Limb (tissue), 2 donors: Measurements from ENCODE around the gene EXOC3L1.

ENCODE experiments used
- DNase-seq, 2 donors: peaks; one replicate each; pipeline ENCODE4 v3.0.0-alpha.2; 2016; ENCODE audit errors: extremely low spot score in 2 of 2

EXOC3L1 gene

DNA sequence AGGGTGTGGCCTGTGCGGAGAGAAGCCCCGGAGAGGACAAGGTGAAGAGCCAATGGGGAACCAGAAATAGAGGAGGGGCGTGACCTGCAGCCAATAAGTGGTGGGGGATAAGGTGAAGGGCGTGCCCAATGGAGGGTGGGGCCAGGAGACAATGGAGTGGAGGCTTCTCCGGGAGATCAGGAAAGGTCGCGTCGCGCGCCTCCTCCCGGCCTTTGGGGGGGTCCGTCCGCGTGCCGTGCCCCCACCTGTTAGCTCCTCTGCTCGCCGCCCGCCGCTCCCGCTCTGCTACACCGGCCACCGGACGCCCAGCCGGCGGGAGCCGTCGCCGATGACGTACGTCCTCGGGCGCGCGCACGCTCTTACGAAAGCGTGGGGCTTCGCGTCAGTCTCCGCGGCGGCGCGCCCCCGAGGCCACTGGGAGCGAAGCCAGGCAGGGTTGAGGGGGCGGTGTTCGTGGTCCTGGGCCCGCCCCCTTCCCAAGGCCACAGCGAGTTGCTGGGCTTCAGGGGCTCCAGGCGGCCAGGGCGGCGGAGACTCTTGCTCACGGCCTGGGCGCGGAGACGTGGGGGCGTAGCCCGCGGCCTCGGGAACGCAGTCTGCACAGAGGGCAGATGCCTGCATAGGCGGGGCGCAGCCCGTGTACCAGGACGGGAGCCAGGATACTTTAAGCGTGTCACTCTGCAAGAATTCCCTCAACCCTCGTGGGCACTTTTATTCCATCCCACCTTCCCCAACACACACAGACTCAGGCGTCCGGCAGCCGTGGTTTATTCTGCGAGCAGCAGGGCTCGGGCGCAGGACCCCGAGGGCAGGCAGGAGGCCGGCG, 6.1 kb downstream of the EXOC3L1 start, which contains the start of gene MATCAP1:
Gene MATCAP1, minus strand, starts transcription at position 337 of the 826 bp plus-strand sequence. CDS start 3,353 bp downstream, outside the sequence.
- DNase-seq: peak; percentile 97 to 99

GRCh38 chr16:67183284-67183626, 6.7 kb downstream of the EXOC3L1 start:
- no peak for DNase-seq

GRCh38 chr16:67182288-67182687, 7.6 kb downstream of the EXOC3L1 start:
- DNase-seq: no peak

DNA sequence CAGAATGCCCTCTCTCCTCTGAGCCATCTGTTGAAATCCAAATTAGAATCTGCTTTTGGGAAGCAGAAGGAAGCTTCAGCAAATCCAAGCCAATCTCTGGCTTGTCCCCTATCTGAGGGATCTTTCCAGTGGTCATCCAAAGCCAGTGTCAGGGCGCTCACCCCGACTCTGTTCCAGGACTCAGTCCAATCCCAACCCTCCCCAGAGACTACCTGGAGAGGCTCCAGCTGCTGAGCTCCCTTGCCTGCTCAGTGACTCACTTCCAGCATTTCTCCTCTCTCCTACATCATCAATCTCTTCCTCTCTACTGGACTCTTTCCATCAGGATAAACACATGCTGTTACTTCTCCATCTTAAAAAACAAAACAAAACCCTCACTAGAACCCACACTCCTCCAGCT, 8.6 kb downstream of the EXOC3L1 start:
- no peak for DNase-seq

DNA sequence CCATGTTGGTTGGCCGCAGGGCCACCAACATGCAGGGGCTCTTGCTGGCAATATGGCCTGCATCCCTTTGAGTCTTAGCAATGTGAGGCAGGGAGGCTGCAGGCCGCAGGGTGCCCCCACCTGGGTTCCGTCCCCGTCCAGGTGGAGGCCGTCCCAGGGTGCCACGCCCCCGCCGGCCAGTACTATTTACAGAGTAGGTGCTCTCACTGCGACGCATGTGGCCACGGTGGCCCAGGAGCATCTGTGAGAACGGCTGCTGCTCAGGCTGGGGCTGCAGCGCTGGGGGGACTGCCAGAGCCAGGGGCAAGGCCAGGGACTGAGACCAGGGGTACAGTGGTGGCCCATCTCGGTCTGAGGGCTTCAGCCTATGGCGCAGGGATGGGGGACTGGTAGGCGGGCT, 9.8 kb downstream of the EXOC3L1 start:
- no peak for DNase-seq

DNA sequence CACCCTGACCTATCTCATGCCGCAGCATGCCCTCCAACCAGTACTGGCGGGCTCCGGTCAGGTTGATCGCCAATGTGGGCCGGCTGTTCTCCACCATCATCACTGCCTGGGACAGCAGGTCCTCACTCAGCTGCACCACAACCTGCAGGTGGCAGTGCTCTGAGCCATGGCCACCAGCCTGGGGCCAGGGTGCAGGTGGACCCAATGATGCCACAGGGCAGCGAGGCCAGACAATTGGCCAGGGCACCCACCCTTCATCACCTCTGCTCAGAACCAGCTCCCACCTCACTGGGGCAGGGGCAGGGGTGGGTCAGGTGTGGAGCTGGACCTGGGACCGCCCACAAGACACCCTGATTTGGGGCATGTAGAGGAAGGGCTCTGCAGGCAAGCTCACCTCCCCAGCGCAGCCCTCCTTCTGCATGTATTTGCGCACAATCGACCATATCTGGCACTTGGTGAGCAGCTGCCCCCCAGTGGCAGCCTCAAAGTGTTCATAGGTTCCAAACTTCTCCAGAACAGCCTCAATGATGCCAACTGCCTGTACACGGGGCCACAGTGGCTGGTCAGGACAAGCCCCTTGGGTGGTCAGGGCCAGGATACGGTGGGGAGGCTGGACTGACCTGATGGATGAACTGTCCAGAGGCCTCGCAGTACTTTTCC, 10.4 kb downstream of the EXOC3L1 start:
- no peak for DNase-seq

GRCh38 chr16:67177743-67178699, 11.9 kb downstream of the EXOC3L1 start:
- DNase-seq: peak in 1 of 2 donors; percentile 67

GRCh38 chr16:67176662-67177061, 13.3 kb downstream of the EXOC3L1 start:
- DNase-seq: no peak

DNA sequence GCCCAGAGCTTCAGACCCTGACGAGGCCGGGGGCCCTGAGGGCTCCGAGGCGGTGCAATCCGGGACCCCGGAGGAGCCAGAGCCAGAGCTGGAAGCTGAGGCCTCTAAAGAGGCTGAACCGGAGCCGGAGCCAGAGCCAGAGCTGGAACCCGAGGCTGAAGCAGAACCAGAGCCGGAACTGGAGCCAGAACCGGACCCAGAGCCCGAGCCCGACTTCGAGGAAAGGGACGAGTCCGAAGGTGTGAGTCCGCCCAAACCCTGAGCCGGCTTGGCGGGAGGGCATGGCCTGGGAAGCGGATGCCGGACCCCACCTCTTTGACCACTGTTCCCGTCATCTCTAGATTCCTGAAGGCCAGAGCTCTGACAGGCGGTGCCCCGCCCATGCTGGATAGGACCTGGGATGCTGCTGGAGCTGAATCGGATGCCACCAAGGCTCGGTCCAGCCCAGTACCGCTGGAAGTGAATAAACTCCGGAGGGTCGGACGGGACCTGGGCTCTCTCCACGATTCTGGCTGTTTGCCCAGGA, 15.2 kb downstream of the EXOC3L1 start:
- DNase-seq: no peak

DNA sequence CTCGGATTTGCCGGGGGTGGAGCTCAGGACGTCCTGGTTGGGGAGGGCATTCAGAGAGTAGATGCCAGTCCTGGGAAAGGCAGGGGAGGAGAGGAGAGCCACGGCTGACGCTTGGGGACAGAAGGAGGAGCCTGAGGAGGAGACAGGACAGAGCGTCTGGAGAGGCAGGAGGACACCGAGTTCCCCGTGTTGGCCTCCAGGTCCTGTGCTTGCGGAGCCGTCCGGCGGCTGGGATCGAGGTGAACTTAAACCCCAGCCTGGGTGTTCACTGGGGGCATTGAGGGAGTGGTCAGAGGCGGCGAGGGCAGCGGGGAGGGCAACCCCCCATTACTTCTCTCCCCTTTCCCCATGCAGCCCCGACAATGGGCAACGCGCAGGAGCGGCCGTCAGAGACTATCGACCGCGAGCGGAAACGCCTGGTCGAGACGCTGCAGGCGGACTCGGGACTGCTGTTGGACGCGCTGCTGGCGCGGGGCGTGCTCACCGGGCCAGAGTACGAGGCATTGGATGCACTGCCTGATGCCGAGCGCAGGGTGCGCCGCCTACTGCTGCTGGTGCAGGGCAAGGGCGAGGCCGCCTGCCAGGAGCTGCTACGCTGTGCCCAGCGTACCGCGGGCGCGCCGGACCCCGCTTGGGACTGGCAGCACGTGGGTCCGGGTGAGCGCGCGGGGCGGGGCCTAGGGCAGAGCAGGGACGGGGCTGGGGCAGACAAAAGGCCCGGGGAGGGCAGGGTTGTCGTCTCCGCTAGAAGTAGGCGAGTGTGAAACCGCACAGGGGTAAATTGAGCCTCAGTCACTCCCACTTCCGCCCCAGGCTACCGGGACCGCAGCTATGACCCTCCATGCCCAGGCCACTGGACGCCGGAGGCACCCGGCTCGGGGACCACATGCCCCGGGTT, 15.9 kb downstream of the EXOC3L1 start:
- peak in 1 of 2 donors; percentile 75 for DNase-seq

GRCh38 chr16:67173323-67173722, 16.6 kb downstream of the EXOC3L1 start:
- no peak for DNase-seq

GRCh38 chr16:67170949-67171649, 18.8 kb downstream of the EXOC3L1 start:
- DNase-seq: no peak

DNA sequence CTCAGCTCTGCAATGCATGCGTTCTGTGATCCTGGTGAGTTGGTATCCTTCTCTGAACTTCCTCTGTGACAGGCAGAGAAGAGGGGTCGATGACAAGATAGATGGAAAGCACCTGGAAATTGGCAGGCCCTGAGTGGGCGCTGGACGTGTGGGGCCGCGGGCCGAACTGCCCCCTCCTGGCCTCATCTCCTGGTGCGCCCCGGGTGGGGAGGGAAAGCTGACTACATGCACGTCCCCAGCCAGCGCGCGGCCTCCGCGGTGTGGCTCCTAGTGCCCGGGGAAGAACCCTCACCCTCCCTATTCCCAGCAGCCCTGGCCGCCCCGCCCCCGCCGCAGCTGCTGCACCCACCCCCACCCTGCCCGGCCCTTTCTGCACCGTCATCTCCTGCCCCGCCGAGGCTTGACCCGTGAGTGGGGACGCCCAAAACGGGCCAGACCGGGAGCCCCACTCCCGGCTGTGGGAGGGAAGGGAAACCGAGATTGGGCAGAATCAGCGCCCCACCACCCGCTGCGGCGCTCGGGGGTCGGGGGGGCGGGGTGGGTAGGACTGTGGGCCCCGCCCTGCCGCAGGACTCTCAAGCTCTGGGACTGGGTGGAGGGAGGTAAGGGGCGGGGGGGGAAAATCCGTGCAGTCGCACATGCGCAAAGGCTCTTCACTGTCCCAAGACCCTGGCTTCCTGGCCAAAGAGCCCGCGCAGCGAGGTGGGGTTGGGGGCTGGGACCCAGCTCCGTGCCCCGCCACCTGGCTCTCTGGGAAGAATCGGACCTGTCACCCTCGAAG, 19.6 kb downstream of the EXOC3L1 start, which contains the start of gene NOL3:
Gene NOL3, plus strand, starts transcription at position 371 of the 781 bp plus-strand sequence.
- DNase-seq: peak in 1 of 2 donors; percentile 76

DNA sequence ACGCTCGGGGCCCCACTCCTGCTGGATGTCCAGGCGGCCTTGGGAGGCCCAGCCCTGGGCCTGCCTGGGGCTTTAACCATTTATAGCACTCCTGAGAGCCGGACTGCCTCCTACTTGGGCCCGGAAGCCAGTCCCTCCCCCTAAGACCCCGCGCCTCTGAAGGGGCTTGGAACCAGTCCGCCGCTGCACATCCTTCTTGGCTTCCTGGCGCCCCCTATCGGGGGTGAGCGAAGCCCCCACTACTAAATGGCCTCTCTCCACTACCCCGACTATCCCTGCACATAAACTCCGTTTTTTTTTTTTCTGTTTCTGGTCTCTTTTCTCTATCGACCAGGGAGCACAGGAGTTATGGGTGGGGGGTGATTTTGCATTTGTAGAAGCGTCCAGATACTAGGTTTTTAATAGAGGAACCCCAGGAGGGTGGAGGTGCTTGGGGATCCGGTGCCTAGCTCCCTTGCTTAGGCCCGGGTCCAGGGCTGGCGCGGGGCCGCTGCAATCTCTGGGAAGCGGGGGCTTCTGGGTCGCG, 20.2 kb downstream of the EXOC3L1 start:
- peak in 1 of 2 donors; percentile 64 for DNase-seq

DNA sequence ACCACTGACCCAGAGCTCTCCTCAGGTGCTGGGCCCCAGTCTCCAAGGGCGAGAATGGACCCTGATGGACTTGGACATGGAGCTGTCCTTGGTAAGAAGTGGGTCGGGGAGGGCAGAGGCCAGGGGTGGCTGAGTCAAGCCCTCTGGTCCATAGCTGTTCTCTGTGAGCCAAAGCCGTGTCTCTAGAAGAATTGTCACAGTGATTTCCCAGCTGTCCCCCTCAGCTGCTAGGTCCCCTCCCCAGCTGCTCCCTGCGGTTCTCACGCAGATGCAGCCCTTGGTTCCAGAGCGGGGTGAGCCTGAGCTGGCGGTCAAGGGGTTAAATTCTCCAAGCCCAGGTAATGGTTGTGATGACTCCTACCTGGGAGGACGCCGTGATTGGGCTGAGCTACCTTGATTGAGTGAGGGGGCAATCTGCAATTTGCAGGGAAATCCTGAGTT, 20.9 kb downstream of the EXOC3L1 start:
- no peak for DNase-seq

DNA sequence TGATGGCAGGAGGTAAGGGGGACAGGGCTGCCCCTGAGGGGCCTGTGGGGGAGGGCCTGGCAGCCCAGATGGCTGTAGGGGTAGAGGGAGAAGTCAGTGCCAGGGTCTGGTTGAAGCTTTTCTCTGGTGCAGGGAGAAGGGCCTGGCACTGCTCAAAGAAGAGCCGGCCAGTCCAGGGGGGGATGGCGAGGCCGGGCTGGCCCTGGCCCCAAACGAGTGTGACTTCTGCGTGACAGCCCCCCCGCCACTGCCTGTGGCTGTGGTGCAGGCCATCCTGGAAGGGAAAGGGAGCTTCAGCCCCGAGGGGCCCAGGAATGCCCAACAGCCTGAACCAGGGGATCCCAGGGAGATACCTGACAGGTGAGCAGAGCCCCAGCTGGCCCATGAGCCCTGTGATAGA, 22.3 kb downstream of the EXOC3L1 start:
- DNase-seq: no peak

DNA sequence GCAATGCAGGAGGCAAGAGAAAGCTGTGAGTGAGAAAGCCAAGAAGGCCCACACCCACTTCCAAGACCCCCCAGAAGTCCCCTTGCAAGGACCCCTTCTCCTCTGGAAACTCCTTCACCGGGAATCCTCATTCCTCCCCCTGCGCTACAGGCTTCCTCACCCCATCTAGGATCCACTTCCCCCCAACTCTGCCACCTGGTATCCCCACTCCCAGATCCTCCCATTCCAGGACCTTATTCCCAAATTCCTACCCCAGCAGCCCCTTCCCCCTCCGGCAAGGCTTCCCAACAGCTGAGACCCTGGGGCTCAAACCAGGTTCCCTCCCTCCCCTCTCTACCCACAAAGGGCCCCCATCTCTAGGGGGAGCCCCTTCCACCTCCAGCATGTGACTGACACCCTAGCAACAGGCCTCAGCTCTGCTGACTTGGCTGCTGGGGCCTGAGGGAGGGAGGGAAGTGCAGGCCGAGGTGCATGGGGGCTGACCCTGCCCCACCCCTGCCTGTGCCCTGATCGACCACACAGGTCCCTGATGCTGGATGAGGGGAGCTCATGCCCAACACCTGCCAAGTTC, 23.3 kb downstream of the EXOC3L1 start:
- no peak for DNase-seq

DNA sequence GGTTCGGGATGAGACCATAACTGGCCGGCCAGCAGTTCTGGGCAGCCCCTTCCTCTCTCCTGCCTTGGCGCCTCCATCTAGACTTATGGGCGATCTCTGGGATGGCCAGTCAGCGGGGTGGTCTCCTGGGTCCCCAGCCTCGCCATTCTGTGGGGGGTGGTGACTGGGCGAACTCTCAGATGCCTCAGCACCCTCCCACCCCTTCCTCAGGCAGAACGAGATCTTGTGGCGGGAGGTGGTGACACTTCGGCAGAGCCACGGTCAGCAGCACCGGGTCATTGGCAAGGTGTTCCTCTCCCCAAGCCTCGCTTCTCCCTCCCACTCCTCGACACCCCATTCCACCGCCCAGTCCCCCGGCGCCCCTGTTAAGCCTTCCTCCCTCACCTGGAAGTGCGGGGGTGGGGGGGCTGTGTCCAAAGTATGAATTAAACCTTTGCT, 23.8 kb downstream of the EXOC3L1 start:
- peak in 1 of 2 donors; percentile 24 for DNase-seq
